ENCODE measurements around the gene ITCH.
"Not testable (repeated sequence)": the region's sequence is repeated elsewhere in the genome, so short reads cannot be mapped to it uniquely, and the experiment has no call there.

Gene ITCH

GRCh38 chr20:34389206-34389953, 26.3 kb downstream of the ITCH start:
- no peak overlapping the region for H3K4me3 ChIP-seq (ENCODE audit: low read depth, low read length)
- no peak for TF ChIP-seq CTCF (IDR thresholded peaks at IDR 0.05; ENCODE audit: borderline replicate concordance, insufficient read depth, low read depth, low read length)

DNA sequence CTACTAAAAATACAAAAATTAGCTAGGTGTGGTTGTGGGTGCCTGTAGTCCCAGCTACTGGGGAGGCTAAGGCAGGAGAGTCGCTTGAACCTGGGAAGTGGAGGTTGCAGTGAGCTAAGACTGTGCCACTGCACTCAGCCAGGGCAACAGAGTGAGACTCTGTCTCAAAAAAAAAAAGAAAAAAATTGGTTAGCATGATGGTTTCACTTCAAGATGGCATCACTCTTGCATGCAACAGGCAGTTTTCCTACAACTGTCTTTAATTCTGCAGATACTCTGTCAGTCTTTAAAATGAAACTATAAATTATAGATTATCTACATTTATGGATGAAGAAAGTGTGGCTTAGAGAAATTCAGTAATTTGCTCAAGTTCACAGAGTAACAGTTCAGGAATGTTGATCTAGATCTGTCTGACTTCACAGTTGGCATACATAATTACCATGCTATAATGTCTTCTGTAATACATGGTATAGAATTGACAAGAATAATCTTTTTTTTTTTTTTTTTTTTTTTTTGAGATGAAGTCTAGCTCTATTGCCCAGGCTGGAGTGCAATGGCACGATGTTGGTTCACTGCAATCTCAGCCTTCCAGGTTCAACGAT, 27.0 kb downstream of the ITCH start:
- TF ChIP-seq CTCF (IDR thresholded peaks at IDR 0.05; ENCODE audit: borderline replicate concordance, insufficient read depth, low read depth, low read length) = no peak
- H3K4me3 ChIP-seq (ENCODE audit: low read depth, low read length) = no peak overlapping the region

DNA sequence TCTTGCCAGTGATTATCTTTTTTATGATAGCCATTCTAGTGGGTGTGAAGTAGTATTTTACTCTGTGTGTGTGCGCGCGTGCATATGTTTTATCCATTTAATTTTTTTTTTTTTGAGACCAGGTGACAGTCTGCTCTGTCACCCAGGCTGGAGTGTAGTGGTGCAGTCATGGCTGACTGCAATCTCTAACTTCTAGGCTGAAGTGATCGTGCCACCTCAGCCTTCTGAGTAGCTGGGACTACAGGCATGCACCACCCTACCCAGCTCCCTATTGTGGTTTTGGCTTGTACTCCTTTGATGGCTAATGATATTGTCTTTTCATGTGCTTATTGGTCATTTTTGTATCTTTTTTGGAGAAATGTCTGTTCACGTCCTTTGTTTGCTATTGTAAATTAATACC, 33.3 kb downstream of the ITCH start:
- no peak for TF ChIP-seq CTCF (IDR thresholded peaks at IDR 0.05; ENCODE audit: borderline replicate concordance, insufficient read depth, low read depth, low read length)
- no peak overlapping the region for H3K4me3 ChIP-seq (ENCODE audit: low read depth, low read length)

DNA sequence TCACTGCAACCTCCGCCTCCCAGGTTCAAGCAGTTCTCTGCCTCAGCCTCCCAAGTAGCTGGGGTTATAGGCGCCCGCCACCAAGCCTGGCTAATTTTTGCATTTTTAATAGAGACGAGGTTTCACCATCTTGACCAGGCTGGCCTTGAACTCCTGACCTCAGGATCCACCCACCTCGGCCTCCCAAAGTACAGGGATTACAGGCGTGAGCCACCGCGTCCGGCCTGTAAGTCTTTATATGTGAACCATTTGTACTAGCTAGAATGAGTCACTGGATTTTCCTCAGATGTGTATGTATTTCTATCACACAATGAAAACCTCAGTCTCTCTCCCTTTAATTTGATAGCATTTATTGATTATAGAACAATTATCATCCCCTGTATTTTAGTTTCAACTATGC, 34.0 kb downstream of the ITCH start:
- H3K4me3 ChIP-seq (ENCODE audit: low read depth, low read length) = no peak overlapping the region
- no peak for TF ChIP-seq CTCF (IDR thresholded peaks at IDR 0.05; ENCODE audit: borderline replicate concordance, insufficient read depth, low read depth, low read length)

DNA sequence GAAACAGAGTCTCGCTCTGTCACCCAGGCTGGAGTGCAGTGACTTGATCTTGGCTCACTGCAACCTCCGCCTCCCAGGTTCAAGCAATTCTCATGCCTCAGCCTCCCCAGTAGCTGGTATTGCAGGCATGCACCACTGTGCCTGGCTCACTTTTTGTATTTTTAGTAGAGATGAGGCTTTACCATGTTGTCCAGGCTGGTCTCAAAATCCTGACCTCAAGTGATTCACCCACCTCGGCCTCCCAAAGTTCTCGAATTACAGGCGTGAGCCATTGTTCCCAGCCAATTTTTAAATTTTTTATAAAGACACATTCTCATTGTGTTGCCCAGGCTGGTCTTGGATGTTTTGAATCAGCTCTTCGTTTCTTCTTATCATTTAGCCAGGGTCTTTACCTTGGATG, 37.7 kb downstream of the ITCH start:
- not testable (repeated sequence) for H3K4me3 ChIP-seq (ENCODE audit: low read depth, low read length)

DNA sequence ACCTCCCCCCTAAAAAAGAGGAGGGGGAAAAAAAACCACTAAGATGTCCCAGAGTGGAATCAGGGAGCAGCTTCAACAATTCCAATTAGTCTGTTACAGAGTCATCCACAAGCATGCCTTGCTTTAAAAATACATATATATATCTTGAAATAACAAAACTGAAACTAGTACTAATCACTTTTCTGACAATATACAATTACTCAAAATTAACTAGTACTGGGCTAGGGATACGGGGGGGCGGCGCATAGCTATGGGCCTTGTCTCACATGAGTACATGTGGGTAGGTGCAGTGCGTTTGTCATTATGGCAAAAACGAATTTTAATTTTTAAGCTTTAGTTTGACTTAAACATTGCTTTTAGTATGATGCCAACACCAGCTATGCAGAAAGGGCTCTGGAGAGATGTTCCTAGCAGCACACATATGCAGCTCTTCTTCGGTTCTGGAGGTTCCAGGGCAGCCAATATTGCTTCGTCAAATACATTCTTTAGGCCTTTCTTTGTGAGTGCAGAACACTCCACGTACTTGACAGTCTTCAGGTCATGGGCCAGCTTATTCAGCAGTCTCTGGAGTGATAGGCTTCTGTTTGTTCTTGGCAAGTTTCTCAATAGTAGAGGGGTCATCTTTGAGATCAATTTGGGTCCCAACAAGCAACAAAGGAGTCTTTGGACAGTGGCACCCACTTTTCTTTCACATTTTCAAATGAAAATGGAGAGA, 38.8 kb downstream of the ITCH start:
- TF ChIP-seq CTCF (IDR thresholded peaks at IDR 0.05; ENCODE audit: borderline replicate concordance, insufficient read depth, low read depth, low read length) = no peak
- no peak overlapping the region for H3K4me3 ChIP-seq (ENCODE audit: low read depth, low read length)

GRCh38 chr20:34402461-34402860, 39.4 kb downstream of the ITCH start:
- TF ChIP-seq CTCF (IDR thresholded peaks at IDR 0.05; ENCODE audit: borderline replicate concordance, insufficient read depth, low read depth, low read length) = no peak

More at GRCh38 chr20:34402461-34402860, 39.4 kb downstream of the ITCH start:
- H3K4me3 ChIP-seq (ENCODE audit: low read depth, low read length) = no peak overlapping the region
